ENCODE measurements around the gene LAMA2. TPM values are rescaled to one million over a fixed set of nuclear protein-coding genes. Genes with fewer than 3 reads are reported as not detected.

Gene LAMA2
- total and polyA plus RNA-seq, 2 donors from 2014 or later, result 2.2 to 20.8 TPM

DNA sequence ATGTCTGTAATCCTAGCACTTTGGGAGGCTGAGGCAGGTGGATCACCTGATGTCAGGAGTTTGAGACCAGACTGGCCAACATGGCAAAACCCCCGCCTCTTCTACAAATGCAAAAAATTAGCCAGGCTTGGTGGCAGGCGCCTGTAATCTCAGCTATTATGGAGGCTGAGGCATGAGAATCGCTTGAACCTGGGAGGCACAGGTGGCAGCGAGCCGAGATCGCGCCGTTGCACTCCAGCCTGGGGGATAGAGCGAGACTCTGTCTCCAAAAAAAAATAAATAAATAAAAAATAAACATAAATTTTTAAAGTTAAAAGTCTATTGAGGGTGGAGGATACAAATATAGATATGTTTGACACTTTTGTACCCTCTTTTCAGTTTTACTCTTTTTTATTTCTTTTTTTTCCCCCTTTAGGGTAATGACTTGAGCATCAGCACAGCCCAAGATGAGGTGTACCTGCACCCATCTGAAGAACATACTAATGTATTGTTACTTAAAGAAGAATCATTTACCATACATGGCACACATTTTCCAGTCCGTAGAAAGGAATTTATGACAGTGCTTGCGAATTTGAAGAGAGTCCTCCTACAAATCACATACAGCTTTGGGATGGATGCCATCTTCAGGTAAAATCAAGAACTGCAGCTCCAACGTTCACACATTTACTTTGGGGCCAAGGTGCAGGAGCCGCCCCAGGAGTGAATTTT is 368.9 kb downstream of the LAMA2 start:
- intact Hi-C loops (cut with DNase I), result no loop called here
- no peak for FAIRE-seq
- Histone ChIP-seq H3K27me3 (ENCODE audit: control insufficient read depth, insufficient read depth, low read length) (no peaks in the 10 kb centered on the region), H3K27ac (ENCODE audit: low read depth in 2 of 2, low read length in 2 of 2) (no peak overlapping the region), H3K4me1 (ENCODE audit: control insufficient read depth in 2 of 3, insufficient read depth in 2 of 3, low read depth in 1 of 3, low read length in 3 of 3) (no peaks in the 10 kb centered on the region), H3K9me3 (ENCODE audit: control insufficient read depth in 2 of 3, insufficient read depth in 1 of 3, low read length in 3 of 3) (no peaks in the 10 kb centered on the region), H3K36me3 (ENCODE audit: control insufficient read depth in 2 of 3, insufficient read depth in 3 of 3, low read length in 3 of 3) (no peaks in the 10 kb centered on the region), H3K9ac (ENCODE audit: low read length in 3 of 3) (no peak overlapping the region), H3K4me3 (ENCODE audit: low read length in 3 of 3) (no peak overlapping the region)
- peak; percentile 66 for TF ChIP-seq CTCF (IDR thresholded peaks at IDR 0.05; ENCODE audit: borderline replicate concordance, extremely low read depth, insufficient read depth)
- peak in 4 of 5 donors; percentile 50 to 76 (median 60) for DNase-seq

- intact Hi-C loops (cut with DNase I), result no loop called here
- H3K9ac ChIP-seq (ENCODE audit: low read length in 3 of 3), result no peak overlapping the region
- no peak for DNase-seq
- no peak overlapping the region for H3K4me3 ChIP-seq (ENCODE audit: low read length in 3 of 3)
- H3K9me3 ChIP-seq (ENCODE audit: control insufficient read depth in 2 of 3, insufficient read depth in 1 of 3, low read length in 3 of 3), result no peaks in the 10 kb centered on the region
- no peaks in the 10 kb centered on the region for H3K27me3 ChIP-seq (ENCODE audit: control insufficient read depth, insufficient read depth, low read length)
- no peak overlapping the region for H3K27ac ChIP-seq (ENCODE audit: low read depth in 2 of 2, low read length in 2 of 2)
- no peak for TF ChIP-seq CTCF (IDR thresholded peaks at IDR 0.05; ENCODE audit: borderline replicate concordance, extremely low read depth, insufficient read depth)
- H3K36me3 ChIP-seq (ENCODE audit: control insufficient read depth in 2 of 3, insufficient read depth in 3 of 3, low read length in 3 of 3), result no peaks in the 10 kb centered on the region
- FAIRE-seq, result no peak
- no peaks in the 10 kb centered on the region for H3K4me1 ChIP-seq (ENCODE audit: control insufficient read depth in 2 of 3, insufficient read depth in 2 of 3, low read depth in 1 of 3, low read length in 3 of 3)
These were observed 369.6 kb downstream of the LAMA2 start for GRCh38 chr6:129252377-129253071.

- no peak overlapping the region for H3K4me3 ChIP-seq (ENCODE audit: low read length in 3 of 3)
- H3K27me3 ChIP-seq (ENCODE audit: control insufficient read depth, insufficient read depth, low read length), result no peaks in the 10 kb centered on the region
- no peak for TF ChIP-seq CTCF (IDR thresholded peaks at IDR 0.05; ENCODE audit: borderline replicate concordance, extremely low read depth, insufficient read depth)
- H3K4me1 ChIP-seq (ENCODE audit: control insufficient read depth in 2 of 3, insufficient read depth in 2 of 3, low read depth in 1 of 3, low read length in 3 of 3), result no peaks in the 10 kb centered on the region
- no peak for FAIRE-seq
- H3K36me3 ChIP-seq (ENCODE audit: control insufficient read depth in 2 of 3, insufficient read depth in 3 of 3, low read length in 3 of 3), result no peaks in the 10 kb centered on the region
- no peak overlapping the region for H3K9ac ChIP-seq (ENCODE audit: low read length in 3 of 3)
- H3K9me3 ChIP-seq (ENCODE audit: control insufficient read depth in 2 of 3, insufficient read depth in 1 of 3, low read length in 3 of 3), result no peaks in the 10 kb centered on the region
- no peak for DNase-seq
- intact Hi-C loops (cut with DNase I), result no loop called here
- H3K27ac ChIP-seq (ENCODE audit: low read depth in 2 of 2, low read length in 2 of 2), result no peak overlapping the region
These were observed 370.3 kb downstream of the LAMA2 start for GRCh38 chr6:129253242-129253641.

Data from kidney (tissue), 14 donors.